Central memory CD8-positive, alpha-beta T cell (primary cell): ENCODE measurements around the gene FZD10.

ENCODE experiments used
- ATAC-seq: fragments of 150-1000 bp; cut with Tn5 transposase; replicated peaks from 2 replicates; pipeline ENCODE4 v1.10.0; 2022; ENCODE audit warnings: mild to moderate bottlenecking, moderate FRiP score, moderate number of reproducible peaks; ENCODE audit not compliant: poor library complexity, severe bottlenecking; ENCODE audit errors: extremely low read depth
- DNase-seq, 2 donors: peaks; one replicate each; pipeline ENCODE4 v3.0.0; 2021; ENCODE audit warnings: low spot score in 2 of 2
- H3K27ac Mint-ChIP-seq: one replicate; pipeline ENCODE4 v1.8.0; 2022; ENCODE audit warnings: low read depth, mild to moderate bottlenecking, moderate library complexity, mixed read lengths
- H3K27me3 Mint-ChIP-seq: one replicate; pipeline ENCODE4 v1.8.0; 2022; ENCODE audit warnings: mixed read lengths
- H3K36me3 Mint-ChIP-seq: one replicate; pipeline ENCODE4 v1.8.0; 2022; ENCODE audit warnings: mild to moderate bottlenecking, moderate library complexity, mixed read lengths; ENCODE audit not compliant: insufficient read depth
- H3K4me1 Mint-ChIP-seq: one replicate; pipeline ENCODE4 v1.8.0; 2022; ENCODE audit warnings: mixed read lengths
- H3K4me3 Mint-ChIP-seq: one replicate; pipeline ENCODE4 v1.8.0; 2022; ENCODE audit warnings: mild to moderate bottlenecking, moderate library complexity, mixed read lengths
- H3K9me3 Mint-ChIP-seq: one replicate; pipeline ENCODE4 v1.8.0; 2022; ENCODE audit warnings: mixed read lengths

FZD10 gene

DNA sequence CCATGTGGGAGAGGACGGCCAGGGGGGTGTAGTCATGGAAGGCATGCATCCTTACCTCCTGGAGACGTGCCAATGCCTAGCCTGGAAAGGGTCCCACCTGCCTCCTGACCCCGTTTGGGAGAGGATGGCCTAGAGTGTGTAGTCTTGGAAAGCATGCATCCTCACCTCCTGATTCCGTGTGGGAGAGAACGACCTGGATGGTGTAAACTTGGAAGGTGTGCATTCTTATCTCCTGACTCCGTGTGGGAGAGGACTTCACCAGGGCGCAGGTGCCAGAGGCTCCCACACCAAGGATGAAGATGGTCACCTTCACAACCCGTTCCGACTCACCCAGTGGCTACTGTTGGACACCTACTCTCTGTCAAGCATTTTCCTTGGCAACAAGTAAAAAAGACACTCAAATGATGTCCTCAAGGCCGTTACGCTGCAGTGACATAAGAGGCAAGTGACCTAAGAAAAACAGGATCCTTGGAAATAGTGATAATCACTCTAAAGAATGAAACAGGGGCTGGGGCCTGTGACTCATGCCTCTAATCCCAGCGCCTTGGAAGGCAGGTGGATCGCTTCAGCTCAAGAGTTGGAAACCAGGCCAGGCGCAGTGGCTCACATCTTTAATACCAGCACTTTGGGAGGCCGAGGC, 37.5 kb upstream of the FZD10 start:
- DNase-seq (no peak), ATAC-seq (no peak)
- Mint-ChIP-seq H3K27ac (no peak overlapping the region), H3K4me3 (no peak overlapping the region), H3K27me3 (no peaks in the 10 kb centered on the region), H3K36me3 (peaks cover 3% of the 10 kb centered on the region), H3K4me1 (no peaks in the 10 kb centered on the region), H3K9me3 (peaks cover 9% of the 10 kb centered on the region)

DNA sequence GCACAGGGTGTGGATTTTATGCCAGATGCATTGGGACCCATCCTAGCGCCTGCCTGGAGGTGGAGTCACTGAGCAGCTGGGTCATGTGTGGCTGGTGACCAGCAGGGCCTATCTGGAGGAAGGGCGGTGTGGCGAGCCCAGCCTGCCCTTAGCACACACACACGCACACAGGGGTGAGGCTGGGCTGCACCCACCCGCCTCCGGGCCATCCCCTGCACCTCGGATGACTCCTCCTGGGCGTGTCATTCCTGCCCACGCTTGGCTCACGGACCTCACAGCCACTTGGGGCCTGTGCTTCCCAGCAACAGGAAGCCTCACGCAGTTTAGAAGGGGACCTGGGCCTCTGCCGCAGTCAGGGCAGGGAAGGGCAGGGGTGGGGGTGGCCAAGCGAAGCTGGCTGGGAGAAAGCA, 36.2 kb upstream of the FZD10 start:
- DNase-seq (no peak), ATAC-seq (no peak)
- Mint-ChIP-seq H3K27ac (no peak overlapping the region), H3K4me3 (no peak overlapping the region), H3K9me3 (peaks cover 5% of the 10 kb centered on the region), H3K27me3 (no peaks in the 10 kb centered on the region), H3K36me3 (peaks cover 3% of the 10 kb centered on the region), H3K4me1 (no peaks in the 10 kb centered on the region)

DNA sequence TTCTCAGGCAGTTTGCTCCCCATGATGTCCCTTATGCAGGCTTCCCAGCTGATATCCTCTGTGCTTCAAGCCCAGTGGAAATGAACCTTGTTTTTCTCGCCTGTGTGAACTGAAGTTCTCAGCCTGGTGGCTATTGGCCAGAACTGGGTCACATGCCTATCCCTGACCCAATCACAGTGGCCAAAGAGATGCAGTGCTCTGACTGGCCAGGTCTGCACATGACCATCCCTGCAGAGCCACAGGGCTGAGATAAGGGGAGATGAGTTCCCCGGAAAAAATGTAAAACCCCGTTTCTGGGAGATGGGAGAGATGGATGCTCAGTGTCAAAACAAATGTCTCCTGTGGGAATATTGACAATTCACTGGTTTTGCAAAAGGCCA, 34.7 kb upstream of the FZD10 start:
- Mint-ChIP-seq H3K4me1 (no peaks in the 10 kb centered on the region), H3K27me3 (no peaks in the 10 kb centered on the region), H3K27ac (no peak overlapping the region), H3K4me3 (no peak overlapping the region), H3K9me3 (peaks cover 5% of the 10 kb centered on the region), H3K36me3 (peaks cover 3% of the 10 kb centered on the region)
- ATAC-seq: no peak
- no peak for DNase-seq

DNA sequence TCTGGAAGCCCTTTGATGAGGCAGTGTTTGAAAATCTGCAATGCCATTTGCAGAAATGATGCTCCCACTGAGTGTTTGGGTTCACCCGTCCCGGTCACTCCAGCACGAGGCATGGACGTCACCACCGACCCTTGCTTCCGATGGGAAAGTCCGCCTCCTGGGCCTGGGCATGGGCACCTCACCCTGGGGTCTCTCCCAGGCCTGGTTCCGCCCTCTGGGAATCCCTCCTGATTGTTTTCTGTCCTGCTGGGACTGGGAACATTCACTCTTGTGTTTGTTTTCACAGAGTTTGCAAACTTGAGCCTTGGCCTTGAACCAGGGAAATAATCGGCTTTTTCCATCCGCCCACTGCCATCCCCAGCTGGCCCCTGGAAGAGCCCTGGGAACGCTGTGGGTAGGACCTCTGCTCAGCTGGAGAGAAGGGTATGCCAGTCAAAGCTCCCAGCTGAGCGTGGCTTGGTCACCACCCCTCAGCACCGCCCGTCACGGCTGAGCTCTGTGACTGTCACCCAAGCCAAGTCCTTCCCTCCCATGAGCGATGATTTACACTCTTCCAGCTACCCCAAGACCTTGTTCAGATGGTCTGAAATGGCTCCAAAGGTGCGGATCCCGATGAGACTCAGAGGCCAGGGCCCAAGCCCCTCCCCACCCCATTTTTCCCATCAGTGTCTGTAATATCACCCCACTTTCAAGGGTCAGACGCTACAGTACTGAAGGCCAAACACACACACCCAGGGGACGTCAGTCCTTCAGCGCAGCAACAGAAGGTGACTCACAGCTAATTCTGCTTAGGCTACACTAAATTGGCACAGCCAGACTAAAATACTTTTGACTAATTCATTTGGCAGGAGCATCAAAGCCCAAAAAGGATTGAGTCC, 34.1 kb upstream of the FZD10 start:
- Mint-ChIP-seq H3K4me3 (no peak overlapping the region), H3K36me3 (peaks cover 3% of the 10 kb centered on the region), H3K9me3 (peaks cover 5% of the 10 kb centered on the region)

DNA sequence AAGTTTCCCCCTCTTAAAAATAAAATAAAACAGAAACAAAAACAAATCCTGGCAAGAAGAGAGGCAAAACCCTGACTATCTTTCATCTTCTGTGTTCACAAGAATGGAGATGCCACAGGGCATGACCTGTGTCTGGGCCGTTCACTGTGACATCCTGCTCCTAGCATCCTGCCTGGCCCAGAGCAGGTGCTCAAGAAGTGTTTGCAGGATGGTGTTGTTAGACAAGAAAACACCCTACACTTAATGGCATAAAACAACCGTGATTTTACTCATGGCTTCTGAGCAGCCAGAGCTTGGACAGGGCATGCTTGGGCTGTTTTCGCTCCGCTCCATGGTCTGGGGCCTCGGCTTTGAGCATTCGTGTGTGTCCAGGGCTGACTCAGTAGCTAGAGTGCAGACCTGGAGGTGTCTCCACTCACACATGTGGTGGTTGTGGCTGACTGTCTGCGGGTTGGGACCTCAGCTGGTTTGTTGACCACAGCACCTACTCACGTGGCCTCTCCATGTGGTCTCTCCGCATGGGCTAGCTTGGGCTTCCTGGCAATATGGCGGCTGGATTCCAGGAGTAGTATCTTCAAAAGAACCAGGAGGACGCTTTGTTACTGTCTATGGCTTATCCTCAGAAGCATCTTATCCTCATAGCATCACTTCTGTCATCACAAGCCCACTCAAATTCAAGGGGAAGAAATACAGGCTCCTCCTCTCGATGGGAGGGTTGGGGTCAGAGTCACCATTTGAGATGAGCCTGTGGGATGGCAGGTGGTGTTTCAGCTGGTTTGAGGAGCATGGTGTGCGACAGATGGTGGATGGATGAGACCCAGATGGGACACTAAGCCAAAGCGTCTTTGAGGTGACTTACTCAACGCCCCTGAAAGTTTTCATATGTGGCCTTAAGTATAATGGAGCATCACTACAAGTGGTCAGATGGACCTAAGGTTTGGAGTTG, 33.2 kb upstream of the FZD10 start:
- Mint-ChIP-seq H3K27ac (no peak overlapping the region), H3K4me1 (no peaks in the 10 kb centered on the region), H3K27me3 (no peaks in the 10 kb centered on the region), H3K9me3 (peaks cover 11% of the 10 kb centered on the region), H3K36me3 (peaks cover 3% of the 10 kb centered on the region), H3K4me3 (no peak overlapping the region)
- DNase-seq: no peak
- no peak for ATAC-seq

More for the DNA sequence above, 34.1 kb upstream of the FZD10 start:
- ATAC-seq (no peak), DNase-seq (no peak)
- Mint-ChIP-seq H3K27ac (no peak overlapping the region), H3K27me3 (no peaks in the 10 kb centered on the region), H3K4me1 (no peaks in the 10 kb centered on the region)

DNA sequence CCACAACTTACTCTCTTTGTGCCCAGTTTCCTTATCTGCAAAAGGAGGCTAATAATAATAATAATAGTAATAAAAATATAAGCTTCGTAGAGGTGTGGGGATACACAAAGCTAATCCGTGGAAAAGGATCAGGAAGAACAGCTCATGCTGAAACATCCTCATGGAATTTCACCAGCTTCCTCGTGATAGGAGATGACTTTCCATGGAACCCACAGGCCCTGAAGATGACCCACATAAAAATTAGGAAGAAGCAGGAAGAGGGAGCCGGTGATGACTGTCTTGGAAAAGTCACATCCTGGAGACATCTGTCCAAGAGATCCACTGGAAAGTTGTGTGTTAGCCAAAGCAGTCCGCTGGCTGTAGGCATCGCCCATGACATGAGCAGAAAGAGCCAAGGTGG, 31.9 kb upstream of the FZD10 start:
- H3K4me3 Mint-ChIP-seq: no peak overlapping the region
- H3K4me1 Mint-ChIP-seq: no peaks in the 10 kb centered on the region
- no peaks in the 10 kb centered on the region for H3K27me3 Mint-ChIP-seq
- H3K9me3 Mint-ChIP-seq: peaks cover 19% of the 10 kb centered on the region
- peaks cover 3% of the 10 kb centered on the region for H3K36me3 Mint-ChIP-seq
- ATAC-seq: no peak
- no peak overlapping the region for H3K27ac Mint-ChIP-seq
- DNase-seq: no peak

DNA sequence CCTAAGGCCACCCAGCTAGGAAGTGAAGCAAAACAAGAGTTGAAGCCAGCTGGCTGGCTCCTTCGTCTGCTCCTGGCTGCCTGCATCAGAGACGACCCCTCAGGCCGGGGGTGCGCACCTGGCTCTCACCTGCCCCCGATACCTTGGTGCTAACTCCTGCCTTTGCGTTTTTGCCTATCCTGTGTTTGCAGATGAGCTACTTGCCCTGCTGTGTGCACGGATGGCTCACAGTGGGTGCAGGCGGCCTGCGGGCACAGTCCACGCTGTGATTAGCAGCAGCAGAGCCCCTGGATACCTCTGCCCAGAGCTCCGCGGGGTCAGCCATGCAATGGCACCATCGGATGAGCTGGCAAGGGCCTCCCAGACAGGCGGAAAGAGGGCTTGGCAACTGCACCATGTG, 31.2 kb upstream of the FZD10 start:
- no peak for ATAC-seq
- Mint-ChIP-seq H3K27me3 (no peaks in the 10 kb centered on the region), H3K9me3 (peaks cover 17% of the 10 kb centered on the region), H3K4me3 (no peak overlapping the region), H3K36me3 (peaks cover 3% of the 10 kb centered on the region), H3K4me1 (no peaks in the 10 kb centered on the region), H3K27ac (no peak overlapping the region)
- no peak for DNase-seq

DNA sequence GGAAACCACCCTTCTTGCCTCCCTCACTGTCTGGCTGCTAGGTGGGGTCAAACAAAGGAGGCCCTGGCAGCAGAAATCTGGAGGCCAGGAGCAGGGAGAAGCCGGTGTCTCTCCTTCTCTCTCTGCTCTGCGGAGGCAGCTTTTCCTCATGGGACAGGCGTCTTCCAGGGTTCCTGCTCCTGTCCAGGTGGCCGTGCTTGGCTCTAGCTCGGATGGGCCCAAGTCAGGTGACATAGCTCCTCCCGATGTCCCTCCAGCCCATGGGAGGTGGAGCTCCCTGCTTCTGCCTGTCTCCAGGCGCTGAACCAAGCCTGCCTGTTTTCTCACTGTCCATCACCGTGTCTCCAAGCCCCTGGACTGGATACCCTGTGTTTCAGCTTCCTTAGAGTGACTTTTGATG, 30.5 kb upstream of the FZD10 start:
- no peak for DNase-seq
- Mint-ChIP-seq H3K27me3 (no peaks in the 10 kb centered on the region), H3K4me3 (no peak overlapping the region)

DNA sequence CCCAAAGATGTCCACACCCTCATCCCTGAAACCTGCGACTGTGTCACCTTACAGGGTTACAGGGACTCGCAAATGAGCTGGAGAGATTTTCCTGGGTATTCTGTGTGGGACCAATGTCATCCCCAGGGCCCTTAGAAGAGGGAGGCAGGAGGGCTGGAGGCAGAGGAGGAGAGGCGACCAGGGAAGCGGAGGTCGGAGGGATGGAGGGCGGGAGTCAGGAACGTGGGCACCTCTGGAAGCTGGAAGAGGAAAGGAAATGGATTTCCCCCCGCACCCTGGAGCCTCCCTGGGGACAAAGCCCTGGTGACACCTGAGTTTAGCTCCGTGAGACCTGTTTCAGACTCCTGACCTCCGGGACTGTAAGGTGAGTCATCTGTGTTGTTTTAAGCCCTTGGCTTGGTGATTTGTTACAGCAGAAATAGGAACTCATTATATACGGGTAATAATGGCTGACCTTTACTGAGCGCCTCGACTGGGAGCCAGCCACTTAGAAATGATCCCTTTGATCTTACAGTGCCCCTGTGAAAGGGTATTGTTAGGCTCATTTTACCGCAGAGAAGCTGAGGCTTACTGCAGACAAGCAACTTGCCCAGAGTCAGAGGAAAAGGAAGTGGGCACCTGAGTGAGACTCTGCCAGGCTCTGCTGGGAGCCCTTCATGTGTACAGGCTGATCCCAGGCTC, 29.3 kb upstream of the FZD10 start:
- Mint-ChIP-seq H3K27me3 (peaks cover 8% of the 10 kb centered on the region), H3K4me1 (no peaks in the 10 kb centered on the region), H3K4me3 (no peak overlapping the region), H3K27ac (no peak overlapping the region), H3K9me3 (peaks cover 23% of the 10 kb centered on the region), H3K36me3 (peaks cover 1% of the 10 kb centered on the region)
- ATAC-seq (no peak), DNase-seq (no peak)

More for the DNA sequence above, 30.5 kb upstream of the FZD10 start:
- Mint-ChIP-seq H3K9me3 (peaks cover 23% of the 10 kb centered on the region), H3K27ac (no peak overlapping the region), H3K36me3 (peaks cover 3% of the 10 kb centered on the region), H3K4me1 (no peaks in the 10 kb centered on the region)
- ATAC-seq: no peak

DNA sequence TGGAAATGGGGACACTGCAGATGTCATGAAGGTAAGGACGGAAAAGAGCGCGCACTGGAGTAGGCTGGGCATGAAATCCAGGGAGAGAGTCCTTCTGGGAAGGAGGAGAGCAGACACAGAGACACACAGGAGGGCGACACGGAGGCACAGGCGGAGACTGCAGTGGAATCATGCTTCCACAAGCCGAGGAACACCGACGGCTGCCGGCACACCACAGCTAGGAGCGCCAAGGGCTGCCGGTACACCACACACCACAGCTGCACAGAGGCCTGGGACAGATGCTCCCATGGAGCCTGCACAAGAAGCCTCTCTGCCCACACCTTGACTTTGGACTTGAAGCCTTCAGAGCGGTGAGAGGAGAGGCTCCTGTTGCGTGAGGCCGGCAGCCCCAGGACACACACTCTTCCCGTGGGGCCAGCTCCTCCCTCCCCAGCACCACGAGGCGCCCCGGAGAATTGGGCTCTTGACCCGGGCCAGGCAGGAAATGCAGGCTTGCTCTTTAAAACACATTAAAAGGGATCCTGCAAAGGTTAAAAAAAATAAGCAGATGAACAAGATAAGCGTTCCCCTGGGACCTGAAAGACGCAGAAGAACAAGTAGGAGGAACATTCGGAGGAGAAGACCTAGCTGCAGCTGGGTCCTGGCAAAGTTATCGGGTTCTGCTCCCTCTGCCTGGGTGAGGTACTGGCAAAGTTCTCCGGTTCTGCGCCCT, 28.3 kb upstream of the FZD10 start:
- Mint-ChIP-seq H3K27ac (no peak overlapping the region), H3K4me3 (no peak overlapping the region), H3K4me1 (no peaks in the 10 kb centered on the region), H3K36me3 (peaks cover 1% of the 10 kb centered on the region), H3K27me3 (peaks cover 8% of the 10 kb centered on the region), H3K9me3 (peaks cover 23% of the 10 kb centered on the region)
- DNase-seq (no peak), ATAC-seq (no peak)

DNA sequence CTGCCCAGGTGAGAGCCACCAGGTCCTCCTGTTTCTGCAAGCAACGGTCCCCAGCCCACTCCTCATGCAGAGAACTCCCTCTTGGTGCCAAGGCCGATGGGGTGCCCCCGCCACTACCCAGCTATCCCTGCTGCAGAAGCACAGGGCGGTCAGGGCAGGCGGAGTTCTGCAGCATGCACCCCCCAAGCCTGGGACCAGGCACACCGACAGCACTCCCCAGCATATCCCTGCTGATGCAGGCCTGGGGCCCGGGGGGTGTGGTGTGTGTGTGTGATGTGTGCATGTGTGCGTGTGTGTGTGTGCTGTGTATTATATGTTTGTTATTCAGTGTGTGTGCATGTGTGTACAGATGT, 27.7 kb upstream of the FZD10 start:
- Mint-ChIP-seq H3K36me3 (no peaks in the 10 kb centered on the region), H3K27me3 (peaks cover 8% of the 10 kb centered on the region), H3K27ac (no peak overlapping the region), H3K9me3 (peaks cover 23% of the 10 kb centered on the region), H3K4me1 (no peaks in the 10 kb centered on the region), H3K4me3 (no peak overlapping the region)
- ATAC-seq (no peak), DNase-seq (no peak)
